HCT116 (cell line): Measurements from ENCODE around the gene TMEM60.

Source experiments
- CEBPB ChIP-seq: IDR thresholded peaks from 2 replicates; pipeline ENCODE4 v1.6.1; 2012; ENCODE audit warnings: low read depth
- ELF1 ChIP-seq: IDR thresholded peaks from 2 replicates; pipeline ENCODE4 v1.6.1; 2012; ENCODE audit warnings: low read depth, borderline replicate concordance
- EZH2 ChIP-seq: fragments of 200-600 bp; sonication (generic); IDR thresholded peaks from 2 replicates; pipeline ENCODE4 v1.6.1; 2017; ENCODE audit warnings: antibody characterized with exemption, mixed run types
- FOSL1 ChIP-seq: IDR thresholded peaks from 2 replicates; pipeline ENCODE4 v1.6.1; 2012; ENCODE audit warnings: low read depth
- MAX ChIP-seq: IDR thresholded peaks from 2 replicates; pipeline ENCODE4 v1.6.1; 2012
- POLR2A ChIP-seq: IDR thresholded peaks from 2 replicates; pipeline ENCODE4 v1.7.0; 2011; ENCODE audit warnings: borderline replicate concordance; ENCODE audit not compliant: insufficient read depth, insufficient read length; ENCODE audit errors: extremely low read depth
- POLR2AphosphoS5 ChIP-seq: IDR thresholded peaks from 2 replicates; pipeline ENCODE4 v1.6.1; 2011; ENCODE audit warnings: mild to moderate bottlenecking, low read depth, low read length, moderate library complexity
- REST ChIP-seq: IDR thresholded peaks from 2 replicates; pipeline ENCODE4 v1.6.1; 2012; ENCODE audit warnings: low read depth
- SP1 ChIP-seq: IDR thresholded peaks from 2 replicates; pipeline ENCODE4 v1.6.1; 2012; ENCODE audit warnings: low read depth
- TF ChIP-seq, protein P1 (sequence below), 3 experiments: fragments of 200-600 bp in 1 of 3; sonication (generic) in 1 of 3; IDR thresholded peaks in 2 of 3; conservative IDR thresholded peaks in 1 of 3; 2 replicates each; pipeline ENCODE4 v1.5.1; 2012 to 2017; ENCODE audit warnings: low read depth in 2 of 3, low read length in 2 of 3, antibody characterized with exemption in 1 of 3, borderline replicate concordance in 1 of 3, control low read depth in 1 of 3, mild to moderate bottlenecking in 1 of 3, mixed read lengths in 1 of 3, mixed run types in 1 of 3, moderate library complexity in 1 of 3; ENCODE audit not compliant: insufficient read depth in 1 of 3

DNA sequence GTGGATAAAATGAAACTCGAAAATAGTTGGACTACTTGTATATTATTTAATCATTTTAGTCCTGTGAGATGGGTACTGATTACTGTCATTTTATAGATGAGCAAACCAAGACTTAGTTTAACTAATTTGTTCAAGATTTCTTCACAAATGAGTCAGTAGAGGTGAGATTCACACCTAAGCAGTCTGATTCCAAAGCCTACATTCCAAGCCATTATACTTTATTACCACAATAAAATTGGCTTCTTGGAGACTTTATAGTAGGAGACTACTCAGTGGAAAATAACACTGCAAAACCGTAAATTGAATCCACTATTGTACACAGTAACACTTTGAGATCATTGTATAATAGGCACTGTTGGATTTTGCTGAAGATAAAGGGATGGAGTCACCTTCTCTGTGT, 2.5 kb upstream of the TMEM60 start:
- TF ChIP-seq, protein P1, sequence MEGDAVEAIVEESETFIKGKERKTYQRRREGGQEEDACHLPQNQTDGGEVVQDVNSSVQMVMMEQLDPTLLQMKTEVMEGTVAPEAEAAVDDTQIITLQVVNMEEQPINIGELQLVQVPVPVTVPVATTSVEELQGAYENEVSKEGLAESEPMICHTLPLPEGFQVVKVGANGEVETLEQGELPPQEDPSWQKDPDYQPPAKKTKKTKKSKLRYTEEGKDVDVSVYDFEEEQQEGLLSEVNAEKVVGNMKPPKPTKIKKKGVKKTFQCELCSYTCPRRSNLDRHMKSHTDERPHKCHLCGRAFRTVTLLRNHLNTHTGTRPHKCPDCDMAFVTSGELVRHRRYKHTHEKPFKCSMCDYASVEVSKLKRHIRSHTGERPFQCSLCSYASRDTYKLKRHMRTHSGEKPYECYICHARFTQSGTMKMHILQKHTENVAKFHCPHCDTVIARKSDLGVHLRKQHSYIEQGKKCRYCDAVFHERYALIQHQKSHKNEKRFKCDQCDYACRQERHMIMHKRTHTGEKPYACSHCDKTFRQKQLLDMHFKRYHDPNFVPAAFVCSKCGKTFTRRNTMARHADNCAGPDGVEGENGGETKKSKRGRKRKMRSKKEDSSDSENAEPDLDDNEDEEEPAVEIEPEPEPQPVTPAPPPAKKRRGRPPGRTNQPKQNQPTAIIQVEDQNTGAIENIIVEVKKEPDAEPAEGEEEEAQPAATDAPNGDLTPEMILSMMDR (IDR thresholded peaks at IDR 0.05 in 2 of 3, conservative IDR thresholded peaks at IDR 0.05 in 1 of 3; ENCODE audit: borderline replicate concordance in 1 of 3, insufficient read depth in 1 of 3, low read depth in 2 of 3, low read length in 2 of 3) = no peak
- no peak for TF ChIP-seq MAX
- TF ChIP-seq POLR2AphosphoS5 = no peak
- TF ChIP-seq EZH2 = no peak
- no peak for TF ChIP-seq ELF1
- no peak for TF ChIP-seq SP1
- no peak for TF ChIP-seq POLR2A
- TF ChIP-seq CEBPB = no peak
- TF ChIP-seq FOSL1 = no peak
- no peak for TF ChIP-seq REST
